DMS53 treated with DMSO at 0.1 percent for 48 hours (cell line): Measurements from ENCODE around the gene ECSCR.
"Not testable (repeated sequence)": the region's sequence is repeated elsewhere in the genome, so short reads cannot be mapped to it uniquely, and the experiment has no call there.

Source experiments
- DNase-seq: peaks from one replicate; lab custom pipeline; 2025; ENCODE audit not compliant: unreplicated experiment; lab: John Stamatoyannopoulos, UW

The ECSCR gene, protein sequence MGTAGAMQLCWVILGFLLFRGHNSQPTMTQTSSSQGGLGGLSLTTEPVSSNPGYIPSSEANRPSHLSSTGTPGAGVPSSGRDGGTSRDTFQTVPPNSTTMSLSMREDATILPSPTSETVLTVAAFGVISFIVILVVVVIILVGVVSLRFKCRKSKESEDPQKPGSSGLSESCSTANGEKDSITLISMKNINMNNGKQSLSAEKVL

GRCh38 chr5:139462586-139463276, at the start of gene ECSCR:
TSS of gene ECSCR (minus strand) at chr5:139462743. CDS start at chr5:139462670, 73 bp downstream.
- no peak for DNase-seq

DNA sequence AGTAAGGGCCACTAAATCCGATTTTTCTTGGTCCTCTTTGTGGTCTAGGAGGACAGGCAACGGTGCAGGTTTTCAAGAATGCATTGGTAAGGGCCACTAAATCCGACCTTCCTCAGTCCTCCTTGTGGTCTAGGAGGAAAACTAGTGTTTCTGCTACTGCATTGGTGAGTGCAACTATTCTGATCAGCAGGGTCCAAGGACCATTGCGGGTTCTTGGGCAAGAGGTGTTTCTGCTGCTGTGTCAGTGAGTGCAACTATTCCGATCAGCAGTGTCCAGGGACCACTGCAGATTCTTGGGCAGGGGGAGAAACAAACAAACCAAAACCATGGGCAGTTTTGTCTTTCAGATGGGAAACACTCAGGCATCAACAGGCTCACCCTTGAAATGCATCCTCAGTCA, 42.2 kb upstream of the ECSCR start:
- DNase-seq, result not testable (repeated sequence)

GRCh38 chr5:139503879-139504278, 41.3 kb upstream of the ECSCR start:
- DNase-seq, result not testable (repeated sequence)

DNA sequence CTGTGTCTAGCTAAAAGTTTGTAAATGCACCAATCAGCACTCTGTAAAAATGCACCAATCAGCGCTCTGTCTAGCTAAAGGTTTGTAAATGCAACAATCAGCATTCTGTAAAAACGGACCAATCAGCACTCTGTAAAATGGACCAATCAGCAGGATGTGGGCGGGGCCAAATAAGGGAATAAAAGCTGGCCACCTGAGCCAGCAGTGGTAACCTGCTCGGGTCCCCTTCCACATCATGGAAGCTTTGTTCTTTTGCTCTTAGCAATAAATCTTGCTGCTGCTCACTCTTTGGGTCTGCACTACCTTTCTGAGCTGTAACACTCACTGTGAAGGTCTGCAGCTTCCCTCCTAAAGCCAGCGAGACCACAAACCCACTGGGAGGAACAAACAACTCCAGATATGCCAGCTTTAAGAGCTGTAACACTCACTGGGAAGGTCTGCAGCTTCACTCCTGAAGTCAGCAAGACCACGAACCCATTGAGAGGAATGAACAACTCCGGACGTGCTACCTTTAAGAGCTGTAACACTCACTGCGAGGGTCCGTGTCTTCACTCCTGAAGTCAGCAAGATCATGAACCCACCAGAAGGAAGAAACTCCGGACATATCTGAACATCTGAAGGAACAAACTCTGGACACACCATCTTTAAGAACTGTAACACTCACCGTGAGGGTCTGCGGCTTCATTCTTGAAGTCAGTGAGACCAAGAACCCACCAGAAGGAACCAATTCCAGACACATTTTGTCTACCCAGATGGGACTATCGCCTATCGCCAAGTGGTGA, 40.7 kb upstream of the ECSCR start:
- not testable (repeated sequence) for DNase-seq

DNA sequence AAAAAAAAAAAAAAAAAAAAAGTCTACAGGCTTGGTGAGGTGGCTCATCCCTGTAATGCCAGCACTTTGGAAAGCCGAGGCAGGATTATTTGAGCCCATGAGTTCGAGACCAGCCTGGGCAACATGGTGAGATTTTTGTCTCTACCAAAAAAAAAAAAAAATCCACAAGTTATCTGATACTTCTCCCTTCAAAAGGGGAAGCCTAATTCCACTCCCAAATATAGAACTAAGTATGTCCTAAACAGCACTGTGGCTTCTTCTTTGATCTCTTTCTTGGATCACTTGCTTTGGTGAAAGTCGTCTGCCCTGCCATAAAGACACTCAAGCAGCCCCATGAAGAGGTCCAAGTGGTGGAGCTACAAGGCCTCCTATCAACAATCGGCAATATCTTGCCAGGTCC, 38.8 kb upstream of the ECSCR start:
- DNase-seq, result no peak

- no peak for DNase-seq
Observed at GRCh38 chr5:139495638-139496435, 33.3 kb upstream of the ECSCR start.

- no peak for DNase-seq
Observed at GRCh38 chr5:139494832-139495231, 32.3 kb upstream of the ECSCR start.

DNA sequence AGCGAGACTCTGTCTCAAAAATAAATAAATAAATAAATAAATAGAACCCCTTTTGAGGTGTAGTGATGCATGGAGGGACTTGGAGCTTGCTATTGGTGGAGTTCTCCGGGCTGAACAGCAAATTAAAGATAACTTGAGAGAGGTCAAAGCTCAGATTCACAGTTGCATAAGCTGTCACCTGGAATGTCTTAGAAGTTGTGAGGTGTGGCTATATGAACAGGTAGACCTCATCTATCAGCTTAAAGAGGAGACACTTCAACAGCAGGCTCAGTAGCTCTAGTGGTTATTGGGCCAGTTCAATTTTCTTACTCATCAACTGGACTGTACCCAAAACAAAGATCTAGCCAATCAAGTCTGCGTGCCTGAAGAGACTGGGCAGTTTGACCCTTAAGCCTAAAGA, 31.7 kb upstream of the ECSCR start:
- DNase-seq, result no peak

DNA sequence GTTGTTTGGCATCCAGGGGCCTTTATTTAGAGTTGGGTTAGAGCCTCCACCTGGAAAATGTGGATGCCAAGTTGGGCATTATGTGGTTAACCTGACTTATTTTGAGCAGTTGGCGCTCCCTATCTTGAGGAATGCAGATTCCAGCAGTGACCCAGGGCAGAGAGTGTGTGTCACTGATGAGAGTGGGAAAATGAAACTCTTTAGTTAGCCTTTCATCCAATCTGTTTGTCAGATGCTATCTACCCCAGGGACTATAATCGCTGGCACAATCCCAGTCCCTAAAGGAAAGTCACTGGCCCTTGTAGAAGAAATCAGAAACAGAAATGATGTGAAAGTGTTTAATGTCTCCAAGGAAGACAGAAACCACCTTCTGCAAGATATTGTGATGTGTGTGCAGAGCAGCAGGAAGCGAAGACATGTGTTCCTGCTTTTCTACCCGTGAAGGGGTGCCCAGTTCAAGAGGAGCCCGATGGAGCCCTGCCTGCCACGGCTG, 30.2 kb upstream of the ECSCR start:
- no peak for DNase-seq

GRCh38 chr5:139488260-139488659, 25.7 kb upstream of the ECSCR start:
- no peak for DNase-seq

- DNase-seq, result no peak
Observed at GRCh38 chr5:139486201-139486600, 23.7 kb upstream of the ECSCR start.

- DNase-seq, result not testable (repeated sequence)
Observed at GRCh38 chr5:139482890-139483208, 20.3 kb upstream of the ECSCR start.

DNA sequence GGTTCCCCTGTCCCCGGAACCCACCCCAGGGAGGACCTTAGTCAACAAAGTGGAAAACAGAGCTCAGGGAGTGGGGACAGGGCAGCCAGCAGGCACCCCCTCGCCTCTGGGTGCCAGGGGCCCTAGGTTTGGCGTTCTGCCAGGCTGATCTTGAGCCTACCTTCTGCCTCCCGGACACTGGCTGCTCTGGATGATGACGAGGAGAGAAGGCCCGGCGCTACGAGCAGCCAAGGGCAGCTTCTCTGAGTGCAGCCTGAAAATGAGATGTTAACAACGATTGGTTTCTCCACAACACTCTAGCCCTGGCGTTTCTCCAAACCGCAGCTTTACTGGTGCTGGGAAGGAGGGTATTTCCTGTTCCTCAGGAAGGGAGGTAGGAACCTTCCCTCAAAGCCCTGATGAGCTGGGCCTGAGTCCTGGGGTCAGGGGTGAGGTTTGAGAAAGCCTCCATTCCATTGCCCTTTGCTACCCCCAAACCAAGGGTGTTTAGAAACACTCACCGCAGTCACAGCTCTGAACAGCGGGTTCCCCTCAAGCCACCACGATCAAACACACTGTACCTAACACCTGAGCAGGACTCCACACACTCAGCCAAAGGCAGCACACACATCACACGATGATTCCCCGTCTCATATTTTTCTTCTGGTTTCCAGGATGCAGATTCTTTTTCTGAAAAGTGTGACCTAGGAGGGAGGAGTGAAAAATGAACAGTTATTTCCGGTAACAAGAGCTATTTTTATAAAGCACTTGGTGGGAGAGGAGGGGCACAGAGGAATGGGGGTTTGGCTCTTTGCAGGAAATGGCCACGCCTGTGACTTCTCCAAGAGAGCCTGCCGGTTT, 19.7 kb upstream of the ECSCR start, which contains the start of gene STING1:
TSS of gene STING1 (minus strand) at position 709 of the 840 bp plus-strand sequence. CDS start 1,054 bp downstream, outside the sequence.
- peak; percentile 68 for DNase-seq

- no peak for DNase-seq
Observed at GRCh38 chr5:139481580-139482049, 19.1 kb upstream of the ECSCR start.

- DNase-seq, result no peak
Observed at GRCh38 chr5:139481122-139481533, 18.6 kb upstream of the ECSCR start.

DNA sequence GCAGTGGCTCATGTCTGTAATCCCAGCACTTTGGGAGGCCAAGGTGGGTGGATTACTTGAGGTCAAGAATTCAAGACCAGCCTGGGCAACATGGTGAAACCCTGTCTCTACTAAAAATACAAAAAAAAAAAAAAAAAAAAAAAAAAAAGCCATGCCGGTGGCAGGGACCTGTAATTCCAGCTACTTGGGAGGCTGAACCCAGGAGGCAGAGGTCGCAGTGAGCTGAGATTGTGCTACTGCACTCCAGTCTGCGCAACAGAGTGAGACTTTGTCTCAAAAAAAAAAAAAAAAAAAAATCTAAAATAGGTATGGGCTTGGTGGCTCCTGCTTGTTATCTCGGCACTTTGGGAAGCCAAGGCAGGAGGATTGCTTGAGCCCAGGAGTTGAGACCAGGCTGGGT, 17.2 kb upstream of the ECSCR start:
- not testable (repeated sequence) for DNase-seq

- DNase-seq, result not testable (repeated sequence)
Observed at GRCh38 chr5:139478657-139479423, 16.3 kb upstream of the ECSCR start.

- no peak for DNase-seq
Observed at GRCh38 chr5:139475865-139476617, 13.5 kb upstream of the ECSCR start.
